ENCODE data around the gene PAN2. TPM values are rescaled to one million over a fixed set of nuclear protein-coding genes. Genes with fewer than 3 reads are reported as not detected.

Gene PAN2
- total RNA-seq, 4 donors from 2014 or later = 14.1 to 34.5 (median 24.4) TPM

DNA sequence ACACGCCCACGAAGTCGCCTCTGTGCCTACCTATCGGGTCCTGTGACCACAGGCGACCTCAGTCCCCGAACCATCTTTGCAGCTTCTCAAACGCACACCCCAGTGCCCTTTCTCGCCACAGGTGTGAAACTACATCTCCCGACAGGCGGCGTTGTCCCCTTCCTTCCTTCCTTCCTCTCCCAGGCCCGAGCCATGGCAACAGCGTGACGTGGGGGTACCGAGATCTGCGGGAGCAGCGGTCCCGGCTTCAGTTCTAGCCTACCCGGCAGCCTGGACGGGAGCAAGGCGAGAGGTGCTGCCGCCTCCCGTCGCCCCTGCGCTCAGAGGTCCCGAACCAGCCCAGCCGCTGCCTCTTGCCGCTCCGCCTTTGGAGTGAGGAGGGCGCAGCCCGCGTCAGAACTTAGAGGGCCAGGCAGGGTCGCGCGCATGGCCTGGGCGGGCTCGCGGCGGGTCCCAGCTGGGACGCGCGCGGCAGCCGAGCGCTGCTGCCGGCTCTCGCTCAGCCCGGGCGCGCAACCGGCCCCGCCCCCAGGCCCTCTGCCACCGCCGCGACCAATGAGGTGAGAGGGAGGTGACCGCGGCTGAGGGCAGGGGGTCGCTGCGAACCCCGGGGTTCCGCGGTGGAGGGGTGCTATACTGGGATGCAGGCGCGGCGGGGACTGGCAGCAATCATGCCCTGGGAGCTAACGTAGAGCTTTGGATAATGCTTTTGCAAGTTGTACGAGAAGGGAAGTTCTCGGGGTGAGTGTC, 66.9 kb downstream of the PAN2 start, which contains the start of gene COQ10A:
Gene COQ10A (plus strand): TSS at position 250 of the 750 bp plus-strand sequence. CDS start 177 bp downstream, at position 427.
- intact Hi-C loops (cut with DNase I) = no loop called here
- Histone ChIP-seq H3K4me1 (peaks cover 33 to 47% (median 36%) of the 10 kb centered on the region in 4 donors), H3K27me3 (no peaks in the 10 kb centered on the region), H3K9me3 (no peaks in the 10 kb centered on the region), H3K4me3 (peak within 1 kb of the TSS; percentile 67 to 88 (median 78)), H3K27ac (replicated peaks in 1 of 4) (peak within 1 kb of the TSS; percentile 95 to 98 (median 98)), H3K36me3 (peaks cover 0 to 31% (median 24%) of the 10 kb centered on the region in 4 donors)
- peak; percentile 98 for DNase-seq (ENCODE audit: extremely low spot score)
- under 1% methylated on average over 38 of the region's 68 CpGs for WGBS
- TF ChIP-seq, protein P1, sequence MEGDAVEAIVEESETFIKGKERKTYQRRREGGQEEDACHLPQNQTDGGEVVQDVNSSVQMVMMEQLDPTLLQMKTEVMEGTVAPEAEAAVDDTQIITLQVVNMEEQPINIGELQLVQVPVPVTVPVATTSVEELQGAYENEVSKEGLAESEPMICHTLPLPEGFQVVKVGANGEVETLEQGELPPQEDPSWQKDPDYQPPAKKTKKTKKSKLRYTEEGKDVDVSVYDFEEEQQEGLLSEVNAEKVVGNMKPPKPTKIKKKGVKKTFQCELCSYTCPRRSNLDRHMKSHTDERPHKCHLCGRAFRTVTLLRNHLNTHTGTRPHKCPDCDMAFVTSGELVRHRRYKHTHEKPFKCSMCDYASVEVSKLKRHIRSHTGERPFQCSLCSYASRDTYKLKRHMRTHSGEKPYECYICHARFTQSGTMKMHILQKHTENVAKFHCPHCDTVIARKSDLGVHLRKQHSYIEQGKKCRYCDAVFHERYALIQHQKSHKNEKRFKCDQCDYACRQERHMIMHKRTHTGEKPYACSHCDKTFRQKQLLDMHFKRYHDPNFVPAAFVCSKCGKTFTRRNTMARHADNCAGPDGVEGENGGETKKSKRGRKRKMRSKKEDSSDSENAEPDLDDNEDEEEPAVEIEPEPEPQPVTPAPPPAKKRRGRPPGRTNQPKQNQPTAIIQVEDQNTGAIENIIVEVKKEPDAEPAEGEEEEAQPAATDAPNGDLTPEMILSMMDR (IDR thresholded peaks at IDR 0.05) = peak; percentile 65 to 78 (median 71)
- TF ChIP-seq POLR2A (IDR thresholded peaks at IDR 0.05; ENCODE audit: low read depth) = peak; percentile 46
- no peak for TF ChIP-seq EP300 (IDR thresholded peaks at IDR 0.05)
- TF ChIP-seq POLR2AphosphoS5 (IDR thresholded peaks at IDR 0.05) = peak; percentile 91 to 96

Small RNA genes within 50 kb of the gene (small RNA-seq; reads per million reads assigned to genes)
- 0 reads per million in 3 donors for gene RNU7-40P

Other genes with a start within 250 kb of the PAN2 start
- gene PA2G4, start 229.4 kb downstream of the PAN2 start, total RNA-seq = 100 to 1,000 TPM in 2 of 4 donors, 10 to 100 TPM in 2; 90.5 to 133 (median 105) TPM
- gene RPL41, start 217.4 kb downstream of the PAN2 start, total RNA-seq = 1,000 to 10,000 TPM; 1,962 to 4,166 (median 3,502) TPM
- 1 to 10 TPM; 5.0 to 7.9 (median 6.6) TPM for gene ZC3H10, start 215.7 kb downstream of the PAN2 start, total RNA-seq
- 100 to 1,000 TPM; 151 to 245 (median 214) TPM for gene ESYT1, start 205.7 kb downstream of the PAN2 start, total RNA-seq
- gene MYL6B, start 181.4 kb downstream of the PAN2 start, total RNA-seq = 10 to 100 TPM; 28.5 to 39.4 (median 33.6) TPM
- 1,000 to 10,000 TPM; 5,145 to 8,531 (median 5,986) TPM for gene MYL6, start 175.6 kb downstream of the PAN2 start, total RNA-seq
- 100 to 1,000 TPM in 2 of 4 donors, 10 to 100 TPM in 2; 62.1 to 111 (median 94.3) TPM for gene SMARCC2, start 144.5 kb downstream of the PAN2 start, total RNA-seq
- 100 to 1,000 TPM in 3 of 4 donors, 10 to 100 TPM in 1; 64.4 to 165 (median 109) TPM for gene RNF41, start 112.1 kb downstream of the PAN2 start, total RNA-seq
- 10 to 100 TPM; 27.0 to 36.4 (median 30.9) TPM for gene NABP2, start 109.7 kb downstream of the PAN2 start, total RNA-seq
- not detected for gene SLC39A5, start 103.9 kb downstream of the PAN2 start, total RNA-seq
- gene ANKRD52, start 75.6 kb downstream of the PAN2 start, total RNA-seq = 10 to 100 TPM; 13.8 to 31.5 (median 19.6) TPM
- gene COQ10A, start 67.1 kb downstream of the PAN2 start, total RNA-seq = 10 to 100 TPM; 12.4 to 22.8 (median 15.7) TPM
- gene CS, start 33.7 kb downstream of the PAN2 start, total RNA-seq = 100 to 1,000 TPM in 3 of 4 donors, 10 to 100 TPM in 1; 91.8 to 155 (median 111) TPM
- gene CNPY2, start 18.0 kb downstream of the PAN2 start, total RNA-seq = 10 to 100 TPM; 48.8 to 61.5 (median 50.3) TPM
- not detected for gene IL23A, start 4.9 kb upstream of the PAN2 start, total RNA-seq
- gene STAT2, start 26.1 kb upstream of the PAN2 start, total RNA-seq = 10 to 100 TPM; 55.7 to 78.9 (median 68.2) TPM
- not detected for gene APOF, start 28.9 kb upstream of the PAN2 start, total RNA-seq
- gene TIMELESS, start 115.4 kb upstream of the PAN2 start, total RNA-seq = 1 to 10 TPM; 2.3 to 4.1 (median 2.4) TPM
- gene MIP, start 120.7 kb upstream of the PAN2 start, total RNA-seq = not detected
- 1 to 10 TPM; 1.4 to 2.2 (median 1.9) TPM for gene SPRYD4, start 134.6 kb upstream of the PAN2 start, total RNA-seq
- 1 to 10 TPM in 1 of 4 donors, under 1 TPM in 2, not detected in 1; 0.97 to 1.0 (median 0.99) TPM for gene GLS2, start 154.2 kb upstream of the PAN2 start, total RNA-seq
- 10 to 100 TPM; 31.6 to 49.4 (median 40.4) TPM for gene RBMS2, start 187.8 kb upstream of the PAN2 start, total RNA-seq

Data from esophagus muscularis mucosa (tissue), 4 donors.